Upper lobe of right lung (tissue), 1 donor: Measurements from ENCODE around the gene RMI1. TPM values are rescaled to one million over a fixed set of nuclear protein-coding genes. Genes with fewer than 3 reads are reported as not detected.

Source experiments
- ATAC-seq: fragments of 200-7000 bp; cut with Tn5 transposase; one replicate; pipeline ENCODE4 v1.9.1; 2020; ENCODE audit warnings: mild to moderate bottlenecking, moderate library complexity
- DNase-seq: peaks from one replicate; pipeline ENCODE4 v3.0.0-alpha.2; 2020
- H3K27ac ChIP-seq: fragments of 200-600 bp; one replicate; pipeline ENCODE4 v1.8.0; 2022
- H3K27me3 ChIP-seq: fragments of 200-600 bp; one replicate; pipeline ENCODE4 v1.8.0; 2022; ENCODE audit warnings: mild to moderate bottlenecking
- H3K36me3 ChIP-seq: fragments of 200-600 bp; one replicate; pipeline ENCODE4 v1.8.0; 2022
- H3K4me1 ChIP-seq: fragments of 200-600 bp; one replicate; pipeline ENCODE4 v1.8.0; 2022
- H3K4me3 ChIP-seq: fragments of 200-600 bp; one replicate; pipeline ENCODE4 v1.8.0; 2022; ENCODE audit warnings: mild to moderate bottlenecking
- H3K9me3 ChIP-seq: fragments of 200-600 bp; one replicate; pipeline ENCODE4 v1.8.0; 2022
- CTCF ChIP-seq: fragments of 200-600 bp; IDR thresholded peaks from one replicate; pipeline ENCODE4 v1.8.0; 2022; ENCODE audit warnings: antibody characterized with exemption
- intact Hi-C: fragments of 100-400 bp; cut with DNase I; formaldehyde crosslinking; loops from one replicate; pipeline ENCODE4 v1.11.0; 2022
- total RNA-seq: library from RNA; stranded (reverse); fragmentation: NEBNext Ultra II Directional; extraction: Animal tissue kit (Norgen Biotek cat#: 25700); gene quantifications from one replicate; pipeline ENCODE4 v1.2.1, GENCODE V29; 2021
- donor health status: DM: no; HTN: yes; CAD: no; lungs with severe emphysema.

The RMI1 gene
- total RNA-seq, 1 donor from 2014 or later = 5.4 TPM

- DNase-seq (peak; percentile 93), ATAC-seq (peak; percentile 72)
- Histone ChIP-seq H3K4me3 (peak overlapping the region; percentile 89), H3K27me3 (no peaks in the 10 kb centered on the region), H3K36me3 (peaks cover 43% of the 10 kb centered on the region), H3K4me1 (peaks cover 43% of the 10 kb centered on the region), H3K9me3 (no peaks in the 10 kb centered on the region), H3K27ac (peak overlapping the region; percentile 97)
- no peak for TF ChIP-seq CTCF
- intact Hi-C loops = no loop called here
Measured at GRCh38 chr9:83978992-83979811, 1.4 kb upstream of the RMI1 start.

- TF ChIP-seq CTCF = no peak
- peaks cover 36% of the 10 kb centered on the region for H3K4me1 ChIP-seq
- intact Hi-C loops = no loop called here
- peak within 1 kb of the TSS; percentile 89 for H3K4me3 ChIP-seq
- H3K27ac ChIP-seq = peak within 1 kb of the TSS; percentile 97
- peaks cover 36% of the 10 kb centered on the region for H3K36me3 ChIP-seq
- peak; percentile 100 for DNase-seq
- ATAC-seq = peak; percentile 96
- no peaks in the 10 kb centered on the region for H3K27me3 ChIP-seq
- H3K9me3 ChIP-seq = no peaks in the 10 kb centered on the region
Measured at GRCh38 chr9:83979812-83980394, 702 bp upstream of the RMI1 start, which contains the start of gene HNRNPK. Gene HNRNPK (minus strand): TSS chr9:83980215. CDS start chr9:83978252, 1,963 bp downstream.

- intact Hi-C loops = no loop called here
- H3K36me3 ChIP-seq = peaks cover 22% of the 10 kb centered on the region
Measured at GRCh38 chr9:83981126-83981871, 694 bp downstream of the RMI1 start.

GRCh38 chr9:83986195-83986594 is 5.6 kb downstream of the RMI1 start:
- DNase-seq = no peak
- peaks cover 12% of the 10 kb centered on the region for H3K4me1 ChIP-seq
- H3K27ac ChIP-seq = no peak overlapping the region

More at GRCh38 chr9:83981126-83981871, 694 bp downstream of the RMI1 start:
- DNase-seq (no peak), ATAC-seq (no peak)
- peaks cover 30% of the 10 kb centered on the region for H3K4me1 ChIP-seq
- H3K4me3 ChIP-seq = peak overlapping the region; percentile 89
- H3K27me3 ChIP-seq = no peaks in the 10 kb centered on the region
- TF ChIP-seq CTCF = no peak
- peak overlapping the region; percentile 97 for H3K27ac ChIP-seq
- no peaks in the 10 kb centered on the region for H3K9me3 ChIP-seq

More at GRCh38 chr9:83986195-83986594, 5.6 kb downstream of the RMI1 start:
- Histone ChIP-seq H3K4me3 (no peak overlapping the region), H3K36me3 (no peaks in the 10 kb centered on the region), H3K9me3 (no peaks in the 10 kb centered on the region), H3K27me3 (no peaks in the 10 kb centered on the region)
- intact Hi-C loops = no loop called here
- TF ChIP-seq CTCF = no peak
- no peak for ATAC-seq
